Activated T-cell treated with anti-CD3 and anti-CD28 coated beads, Interleukin-2, amount 50 U/mL, for 24 hours (primary cell): ENCODE results near the gene ZPLD1.

Experiments
- DNase-seq: peaks from one replicate; pipeline ENCODE4 v3.0.0-alpha.2; 2020
- H3K27ac Mint-ChIP-seq: 2 replicates; pipeline ENCODE4 v1.8.0; 2020; ENCODE audit warnings: mild to moderate bottlenecking, mixed read lengths
- H3K27me3 Mint-ChIP-seq: 2 replicates; pipeline ENCODE4 v1.8.0; 2020; ENCODE audit warnings: mixed read lengths
- H3K36me3 Mint-ChIP-seq: 2 replicates; pipeline ENCODE4 v1.8.0; 2020; ENCODE audit warnings: low read depth, mixed read lengths
- H3K4me1 Mint-ChIP-seq: 2 replicates; pipeline ENCODE4 v1.8.0; 2020; ENCODE audit warnings: low read depth, mixed read lengths
- H3K4me3 Mint-ChIP-seq: 2 replicates; pipeline ENCODE4 v1.8.0; 2020; ENCODE audit warnings: mild to moderate bottlenecking, moderate library complexity, mixed read lengths
- H3K9me3 Mint-ChIP-seq: 2 replicates; pipeline ENCODE4 v1.8.0; 2020; ENCODE audit warnings: mixed read lengths

The ZPLD1 gene

GRCh38 chr3:102449341-102449740 is 14.5 kb downstream of the ZPLD1 start:
- H3K4me1 Mint-ChIP-seq, result no peaks in the 10 kb centered on the region
- no peak overlapping the region for H3K27ac Mint-ChIP-seq
- H3K9me3 Mint-ChIP-seq, result no peaks in the 10 kb centered on the region

GRCh38 chr3:102449930-102450329 is 15.1 kb downstream of the ZPLD1 start:
- Mint-ChIP-seq H3K4me3 (no peak overlapping the region), H3K27me3 (no peaks in the 10 kb centered on the region), H3K4me1 (no peaks in the 10 kb centered on the region), H3K9me3 (no peaks in the 10 kb centered on the region), H3K27ac (no peak overlapping the region), H3K36me3 (no peaks in the 10 kb centered on the region)
- no peak for DNase-seq

More at GRCh38 chr3:102449341-102449740, 14.5 kb downstream of the ZPLD1 start:
- Mint-ChIP-seq H3K36me3 (no peaks in the 10 kb centered on the region), H3K27me3 (no peaks in the 10 kb centered on the region), H3K4me3 (no peak overlapping the region)
- no peak for DNase-seq

GRCh38 chr3:102450976-102451375 is 16.2 kb downstream of the ZPLD1 start:
- H3K36me3 Mint-ChIP-seq, result no peaks in the 10 kb centered on the region
- no peaks in the 10 kb centered on the region for H3K4me1 Mint-ChIP-seq
- no peak overlapping the region for H3K27ac Mint-ChIP-seq

GRCh38 chr3:102451543-102451942 is 16.7 kb downstream of the ZPLD1 start:
- Mint-ChIP-seq H3K27me3 (no peaks in the 10 kb centered on the region), H3K4me3 (no peak overlapping the region), H3K4me1 (no peaks in the 10 kb centered on the region), H3K36me3 (no peaks in the 10 kb centered on the region), H3K9me3 (no peaks in the 10 kb centered on the region), H3K27ac (no peak overlapping the region)
- DNase-seq, result no peak

More at GRCh38 chr3:102450976-102451375, 16.2 kb downstream of the ZPLD1 start:
- Mint-ChIP-seq H3K27me3 (no peaks in the 10 kb centered on the region), H3K9me3 (no peaks in the 10 kb centered on the region), H3K4me3 (no peak overlapping the region)
- DNase-seq, result no peak

- no peaks in the 10 kb centered on the region for H3K9me3 Mint-ChIP-seq
- H3K4me1 Mint-ChIP-seq, result no peaks in the 10 kb centered on the region
- DNase-seq, result no peak
- H3K36me3 Mint-ChIP-seq, result no peaks in the 10 kb centered on the region
- no peak overlapping the region for H3K4me3 Mint-ChIP-seq
- H3K27ac Mint-ChIP-seq, result no peak overlapping the region
- no peaks in the 10 kb centered on the region for H3K27me3 Mint-ChIP-seq
Measured at GRCh38 chr3:102454181-102454580, 19.4 kb downstream of the ZPLD1 start.

GRCh38 chr3:102457644-102458043 is 22.8 kb downstream of the ZPLD1 start:
- H3K27ac Mint-ChIP-seq, result no peak overlapping the region

GRCh38 chr3:102460579-102460978 is 25.8 kb downstream of the ZPLD1 start:
- DNase-seq, result no peak
- H3K4me1 Mint-ChIP-seq, result no peaks in the 10 kb centered on the region
- H3K27me3 Mint-ChIP-seq, result peaks cover 13% of the 10 kb centered on the region
- H3K36me3 Mint-ChIP-seq, result no peaks in the 10 kb centered on the region
- H3K27ac Mint-ChIP-seq, result no peak overlapping the region
- H3K9me3 Mint-ChIP-seq, result no peaks in the 10 kb centered on the region
- no peak overlapping the region for H3K4me3 Mint-ChIP-seq

More at GRCh38 chr3:102457644-102458043, 22.8 kb downstream of the ZPLD1 start:
- H3K4me3 Mint-ChIP-seq, result no peak overlapping the region
- no peaks in the 10 kb centered on the region for H3K36me3 Mint-ChIP-seq
- no peaks in the 10 kb centered on the region for H3K9me3 Mint-ChIP-seq
- H3K4me1 Mint-ChIP-seq, result no peaks in the 10 kb centered on the region
- peaks cover 4% of the 10 kb centered on the region for H3K27me3 Mint-ChIP-seq
- DNase-seq, result no peak

GRCh38 chr3:102464261-102464660 is 29.4 kb downstream of the ZPLD1 start:
- H3K4me1 Mint-ChIP-seq, result no peaks in the 10 kb centered on the region
- H3K36me3 Mint-ChIP-seq, result no peaks in the 10 kb centered on the region
- no peak overlapping the region for H3K27ac Mint-ChIP-seq
- no peak for DNase-seq
- H3K9me3 Mint-ChIP-seq, result no peaks in the 10 kb centered on the region
- H3K4me3 Mint-ChIP-seq, result no peak overlapping the region
- peaks cover 15% of the 10 kb centered on the region for H3K27me3 Mint-ChIP-seq

- no peak overlapping the region for H3K27ac Mint-ChIP-seq
- H3K36me3 Mint-ChIP-seq, result no peaks in the 10 kb centered on the region
- no peak for DNase-seq
- H3K4me3 Mint-ChIP-seq, result no peak overlapping the region
- no peaks in the 10 kb centered on the region for H3K4me1 Mint-ChIP-seq
- H3K9me3 Mint-ChIP-seq, result no peaks in the 10 kb centered on the region
- H3K27me3 Mint-ChIP-seq, result peaks cover 15% of the 10 kb centered on the region
Measured at GRCh38 chr3:102466001-102466400, 31.2 kb downstream of the ZPLD1 start.

- H3K4me3 Mint-ChIP-seq, result no peak overlapping the region
- no peaks in the 10 kb centered on the region for H3K4me1 Mint-ChIP-seq
- no peaks in the 10 kb centered on the region for H3K9me3 Mint-ChIP-seq
- DNase-seq, result no peak
- H3K27me3 Mint-ChIP-seq, result peaks cover 2% of the 10 kb centered on the region
- H3K36me3 Mint-ChIP-seq, result no peaks in the 10 kb centered on the region
- no peak overlapping the region for H3K27ac Mint-ChIP-seq
Measured at GRCh38 chr3:102470066-102470465, 35.3 kb downstream of the ZPLD1 start.

- no peak for DNase-seq
- Mint-ChIP-seq H3K27ac (no peak overlapping the region), H3K27me3 (peaks cover 2% of the 10 kb centered on the region), H3K4me1 (no peaks in the 10 kb centered on the region), H3K9me3 (no peaks in the 10 kb centered on the region), H3K4me3 (no peak overlapping the region), H3K36me3 (no peaks in the 10 kb centered on the region)
Measured at GRCh38 chr3:102471001-102471400, 36.2 kb downstream of the ZPLD1 start.

GRCh38 chr3:102471491-102471890 is 36.7 kb downstream of the ZPLD1 start:
- H3K27ac Mint-ChIP-seq, result no peak overlapping the region
- H3K9me3 Mint-ChIP-seq, result no peaks in the 10 kb centered on the region
- DNase-seq, result no peak
- H3K27me3 Mint-ChIP-seq, result peaks cover under 1% of the 10 kb centered on the region
- no peaks in the 10 kb centered on the region for H3K4me1 Mint-ChIP-seq
- H3K4me3 Mint-ChIP-seq, result no peak overlapping the region
- no peaks in the 10 kb centered on the region for H3K36me3 Mint-ChIP-seq

- no peaks in the 10 kb centered on the region for H3K36me3 Mint-ChIP-seq
- no peak overlapping the region for H3K4me3 Mint-ChIP-seq
- no peak overlapping the region for H3K27ac Mint-ChIP-seq
Measured at GRCh38 chr3:102473648-102474047, 38.8 kb downstream of the ZPLD1 start.

GRCh38 chr3:102474207-102474606 is 39.4 kb downstream of the ZPLD1 start:
- H3K27ac Mint-ChIP-seq, result no peak overlapping the region
- H3K4me1 Mint-ChIP-seq, result no peaks in the 10 kb centered on the region
- no peaks in the 10 kb centered on the region for H3K27me3 Mint-ChIP-seq
- no peaks in the 10 kb centered on the region for H3K36me3 Mint-ChIP-seq
- DNase-seq, result no peak
- no peak overlapping the region for H3K4me3 Mint-ChIP-seq
- no peaks in the 10 kb centered on the region for H3K9me3 Mint-ChIP-seq

More at GRCh38 chr3:102473648-102474047, 38.8 kb downstream of the ZPLD1 start:
- no peak for DNase-seq
- Mint-ChIP-seq H3K27me3 (no peaks in the 10 kb centered on the region), H3K9me3 (no peaks in the 10 kb centered on the region), H3K4me1 (no peaks in the 10 kb centered on the region)

GRCh38 chr3:102476198-102476597 is 41.4 kb downstream of the ZPLD1 start:
- no peak for DNase-seq
- no peak overlapping the region for H3K27ac Mint-ChIP-seq
- no peaks in the 10 kb centered on the region for H3K9me3 Mint-ChIP-seq
- H3K4me3 Mint-ChIP-seq, result no peak overlapping the region
- H3K4me1 Mint-ChIP-seq, result no peaks in the 10 kb centered on the region
- H3K36me3 Mint-ChIP-seq, result no peaks in the 10 kb centered on the region
- no peaks in the 10 kb centered on the region for H3K27me3 Mint-ChIP-seq

GRCh38 chr3:102478160-102478559 is 43.3 kb downstream of the ZPLD1 start:
- no peaks in the 10 kb centered on the region for H3K27me3 Mint-ChIP-seq
- no peak overlapping the region for H3K27ac Mint-ChIP-seq
- no peaks in the 10 kb centered on the region for H3K36me3 Mint-ChIP-seq
- no peaks in the 10 kb centered on the region for H3K9me3 Mint-ChIP-seq
- H3K4me3 Mint-ChIP-seq, result no peak overlapping the region
- DNase-seq, result no peak
- H3K4me1 Mint-ChIP-seq, result no peaks in the 10 kb centered on the region
